Measurements from ENCODE around the gene LEF1. TPM values are rescaled to one million over a fixed set of nuclear protein-coding genes. Genes with fewer than 3 reads are reported as not detected.

Gene LEF1
- polyA plus RNA-seq, 1 donor (not counting 4 experiments of a cell fraction or from before 2014, with no cell fraction given): 1.5 TPM

DNA sequence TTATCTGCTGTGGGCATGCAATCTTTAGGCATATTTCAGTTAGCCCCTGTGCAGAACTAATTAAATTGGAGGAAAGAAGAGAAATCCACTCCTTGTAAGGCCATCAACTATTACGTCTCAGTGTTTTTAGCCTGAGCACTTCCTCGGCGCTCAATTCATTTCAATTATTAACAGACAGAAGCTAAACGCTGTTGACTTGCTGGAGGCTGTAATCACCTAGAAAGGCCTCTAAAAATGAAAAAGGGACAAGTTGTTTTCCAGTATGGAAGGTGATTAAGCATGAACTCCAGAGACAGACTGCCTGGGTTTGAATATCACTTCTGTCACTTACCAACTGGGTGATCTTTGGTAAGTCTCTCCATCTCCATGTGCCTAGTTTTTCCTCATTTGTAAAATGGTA, 59.6 kb downstream of the LEF1 start:
- Histone ChIP-seq H2AFZ (ENCODE audit: control insufficient read depth, low read length) (no peak overlapping the region), H3K4me1 (ENCODE audit: control insufficient read depth, extremely low read depth, insufficient read depth, low read length) (no peaks in the 10 kb centered on the region), H3K9ac (ENCODE audit: control insufficient read depth, extremely low read depth, insufficient read depth, low read length) (no peak overlapping the region), H3K4me2 (ENCODE audit: control insufficient read depth, extremely low read depth, insufficient read depth, low read depth, low read length) (no peak overlapping the region), H3K9me3 (ENCODE audit: control insufficient read depth, low read depth, low read length) (no peaks in the 10 kb centered on the region), H3K36me3 (ENCODE audit: control insufficient read depth in 2 of 2, extremely low read depth in 1 of 2, insufficient read depth in 2 of 2, low read length in 2 of 2) (no peaks in the 10 kb centered on the region), H3K27ac (ENCODE audit: control insufficient read depth, insufficient read depth, low read length) (no peak overlapping the region), H3K27me3 (ENCODE audit: control insufficient read depth, extremely low read depth, insufficient read depth, low read length) (no peaks in the 10 kb centered on the region), H4K20me1 (ENCODE audit: control insufficient read depth, extremely low read depth, insufficient read depth, low read length) (no peaks in the 10 kb centered on the region), H3K4me3 (ENCODE audit: control insufficient read depth in 2 of 3, extremely low read depth in 1 of 3, insufficient read depth in 2 of 3, low read depth in 1 of 3, low read length in 3 of 3) (no peak overlapping the region), H3K9me1 (ENCODE audit: control insufficient read depth, extremely low read depth, insufficient read depth, low read length) (no peaks in the 10 kb centered on the region), H3K79me2 (ENCODE audit: control insufficient read depth, insufficient read depth, low read length) (no peaks in the 10 kb centered on the region)
- FAIRE-seq (no peak), DNase-seq (ENCODE audit: low read depth, low spot score) (no peak)
- TF ChIP-seq EZH2 (IDR thresholded peaks at IDR 0.05; ENCODE audit: low read length) (no peak), CTCF (optimal IDR thresholded peaks at IDR 0.05 in 1 of 3, IDR thresholded peaks at IDR 0.05 in 1 of 3, conservative IDR thresholded peaks at IDR 0.05 in 1 of 3; ENCODE audit: extremely low read depth in 1 of 3, insufficient read depth in 2 of 3, low read length in 3 of 3) (no peak)
- dilution Hi-C loops (cut with MboI; ENCODE audit: extremely low pct_ligation_motif_present, low sequenced_read_pairs): no loop called here

DNA sequence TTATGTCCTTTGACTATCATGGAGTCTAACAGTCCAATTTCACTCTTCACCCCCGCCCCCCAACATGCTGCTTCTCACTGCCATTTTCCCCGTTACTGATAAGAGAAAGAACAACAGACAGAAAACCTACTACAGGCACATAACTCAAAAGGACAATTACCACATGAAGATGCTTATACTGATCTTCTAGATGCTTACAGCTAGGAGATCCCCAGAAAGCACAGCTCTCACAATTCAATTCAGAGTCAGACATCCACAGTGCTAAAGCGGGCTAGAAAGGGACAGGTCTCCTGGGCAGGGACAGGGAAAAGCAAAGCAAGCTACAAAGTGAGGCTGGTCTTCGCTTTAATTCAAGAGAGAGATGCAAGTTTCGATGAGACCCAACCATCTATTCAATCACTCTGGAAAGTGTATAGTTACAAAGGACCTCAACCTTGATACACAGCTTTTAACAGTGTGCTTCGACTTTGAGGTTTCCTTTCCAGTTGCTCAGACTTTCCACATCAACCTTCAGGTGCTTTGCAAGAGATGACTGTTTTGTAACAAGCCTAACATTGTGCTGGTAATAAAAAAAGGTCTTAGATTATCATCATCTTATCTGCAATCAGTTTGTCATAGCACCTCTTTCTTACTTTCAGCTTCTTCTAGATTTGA, 60.9 kb downstream of the LEF1 start:
- TF ChIP-seq EZH2 (IDR thresholded peaks at IDR 0.05; ENCODE audit: low read length) (no peak), CTCF (optimal IDR thresholded peaks at IDR 0.05 in 1 of 3, IDR thresholded peaks at IDR 0.05 in 1 of 3, conservative IDR thresholded peaks at IDR 0.05 in 1 of 3; ENCODE audit: extremely low read depth in 1 of 3, insufficient read depth in 2 of 3, low read length in 3 of 3) (no peak)
- Histone ChIP-seq H3K36me3 (ENCODE audit: control insufficient read depth in 2 of 2, extremely low read depth in 1 of 2, insufficient read depth in 2 of 2, low read length in 2 of 2) (no peaks in the 10 kb centered on the region), H3K79me2 (ENCODE audit: control insufficient read depth, insufficient read depth, low read length) (no peaks in the 10 kb centered on the region), H3K4me2 (ENCODE audit: control insufficient read depth, extremely low read depth, insufficient read depth, low read depth, low read length) (no peak overlapping the region), H4K20me1 (ENCODE audit: control insufficient read depth, extremely low read depth, insufficient read depth, low read length) (no peaks in the 10 kb centered on the region), H3K27me3 (ENCODE audit: control insufficient read depth, extremely low read depth, insufficient read depth, low read length) (no peaks in the 10 kb centered on the region), H2AFZ (ENCODE audit: control insufficient read depth, low read length) (no peak overlapping the region), H3K4me3 (ENCODE audit: control insufficient read depth in 2 of 3, extremely low read depth in 1 of 3, insufficient read depth in 2 of 3, low read depth in 1 of 3, low read length in 3 of 3) (no peak overlapping the region), H3K27ac (ENCODE audit: control insufficient read depth, insufficient read depth, low read length) (no peak overlapping the region), H3K9me3 (ENCODE audit: control insufficient read depth, low read depth, low read length) (no peaks in the 10 kb centered on the region), H3K9ac (ENCODE audit: control insufficient read depth, extremely low read depth, insufficient read depth, low read length) (no peak overlapping the region), H3K9me1 (ENCODE audit: control insufficient read depth, extremely low read depth, insufficient read depth, low read length) (no peaks in the 10 kb centered on the region), H3K4me1 (ENCODE audit: control insufficient read depth, extremely low read depth, insufficient read depth, low read length) (no peaks in the 10 kb centered on the region)
- dilution Hi-C loops (cut with MboI; ENCODE audit: extremely low pct_ligation_motif_present, low sequenced_read_pairs): no loop called here
- no peak for FAIRE-seq
- no peak for DNase-seq (ENCODE audit: low read depth, low spot score)
